Measurements from ENCODE around the gene ZSCAN22.
A peak's percentile ranks its signal among the peaks of the same experiment; 100 is the strongest.
"Not testable (repeated sequence)": the region's sequence is repeated elsewhere in the genome, so short reads cannot be mapped to it uniquely, and the experiment has no call there.

The ZSCAN22 gene

GRCh38 chr19:58352760-58353671, 26.2 kb downstream of the ZSCAN22 start, which contains the start of gene A1BG:
Gene A1BG (minus strand): TSS chr19:58353492. CDS start chr19:58353437, 55 bp downstream.
- DNase-seq = no peak

- no peak for DNase-seq
Measured at GRCh38 chr19:58353717-58354477, 27.1 kb downstream of the ZSCAN22 start.

GRCh38 chr19:58354478-58355030, 27.8 kb downstream of the ZSCAN22 start:
- no peak for DNase-seq

GRCh38 chr19:58355215-58355796, 28.5 kb downstream of the ZSCAN22 start:
- DNase-seq = no peak

GRCh38 chr19:58355908-58356765, 29.3 kb downstream of the ZSCAN22 start:
- DNase-seq = no peak

GRCh38 chr19:58356766-58357480, 30.1 kb downstream of the ZSCAN22 start:
- DNase-seq = no peak

GRCh38 chr19:58357481-58358145, 30.8 kb downstream of the ZSCAN22 start:
- no peak for DNase-seq

- DNase-seq = peak; percentile 89
Measured at GRCh38 chr19:58361900-58362271, 35.1 kb downstream of the ZSCAN22 start.

- peak; percentile 100 for DNase-seq
Measured at GRCh38 chr19:58362272-58362994, 35.6 kb downstream of the ZSCAN22 start, which contains the start of gene ZNF497. Gene ZNF497 (minus strand): TSS chr19:58362751. CDS start chr19:58357635, 5,116 bp downstream.

GRCh38 chr19:58364146-58364545, 37.4 kb downstream of the ZSCAN22 start:
- DNase-seq = no peak

- no peak for DNase-seq
Measured at GRCh38 chr19:58366585-58367430, 40.0 kb downstream of the ZSCAN22 start.

- DNase-seq = no peak
Measured at GRCh38 chr19:58367698-58368454, 41.1 kb downstream of the ZSCAN22 start.

- no peak for DNase-seq
Measured at GRCh38 chr19:58368561-58369360, 42.0 kb downstream of the ZSCAN22 start.

- no peak for DNase-seq
Measured at GRCh38 chr19:58372311-58373133, 45.7 kb downstream of the ZSCAN22 start.

GRCh38 chr19:58374200-58374599, 47.4 kb downstream of the ZSCAN22 start:
- DNase-seq = no peak

- DNase-seq = not testable (repeated sequence)
Measured at GRCh38 chr19:58376724-58377123, 49.9 kb downstream of the ZSCAN22 start.

Measured in NCI-H2227 treated with DMSO at 0.1 percent for 48 hours (cell line).